Neural progenitor cell (in vitro differentiated cells): ENCODE data around the gene ZNF710. TPM values are rescaled to one million over a fixed set of nuclear protein-coding genes. Genes with fewer than 3 reads are reported as not detected.

Experiments used
- DNase-seq: peaks from one replicate; pipeline ENCODE4 v3.0.0-alpha.2; 2016; ENCODE audit warnings: low spot score
- H2AFZ ChIP-seq: fragments of 200-600 bp; sonication (generic); replicated peaks from 2 replicates; pipeline ENCODE4 v1.6.1; 2016; ENCODE audit warnings: antibody characterized with exemption
- H3F3A ChIP-seq: fragments of 200-600 bp; sonication (generic); 2 replicates; pipeline ENCODE4 v1.6.1; 2016; ENCODE audit warnings: antibody characterized with exemption, low read depth
- H3K27ac ChIP-seq: fragments of 200-600 bp; sonication (generic); 2 replicates; pipeline ENCODE4 v1.5.1; 2016; ENCODE audit warnings: mild to moderate bottlenecking
- H3K27me3 ChIP-seq: fragments of 200-600 bp; sonication (generic); 2 replicates; pipeline ENCODE4 v1.6.1; 2016; ENCODE audit warnings: mild to moderate bottlenecking, moderate library complexity
- H3K36me3 ChIP-seq: fragments of 200-600 bp; sonication (generic); 2 replicates; pipeline ENCODE4 v1.5.1; 2016
- H3K4me1 ChIP-seq: fragments of 200-600 bp; sonication (generic); 2 replicates; pipeline ENCODE4 v1.6.1; 2016; ENCODE audit warnings: mixed run types
- H3K4me2 ChIP-seq: fragments of 200-600 bp; sonication (generic); 2 replicates; pipeline ENCODE4 v1.6.1; 2016
- H3K4me3 ChIP-seq: fragments of 200-600 bp; sonication (generic); 2 replicates; pipeline ENCODE4 v1.5.1; 2016
- H3K79me2 ChIP-seq: fragments of 200-600 bp; sonication (generic); 2 replicates; pipeline ENCODE4 v1.6.1; 2016; ENCODE audit warnings: low read depth
- H3K9ac ChIP-seq: fragments of 200-600 bp; sonication (generic); 2 replicates; pipeline ENCODE4 v1.6.1; 2016
- H3K9me3 ChIP-seq: fragments of 200-600 bp; sonication (generic); 2 replicates; pipeline ENCODE4 v1.5.1; 2016; ENCODE audit warnings: low read depth
- H4K20me1 ChIP-seq: fragments of 200-600 bp; sonication (generic); 2 replicates; pipeline ENCODE4 v1.6.1; 2016; ENCODE audit warnings: low read depth
- H3K27ac Mint-ChIP-seq: 3 replicates; pipeline ENCODE4 v1.8.0; 2021; ENCODE audit warnings: mixed read lengths
- H3K27me3 Mint-ChIP-seq: 2 replicates; pipeline ENCODE4 v1.8.0; 2022; ENCODE audit warnings: low read depth, mild to moderate bottlenecking, inconsistent platforms, moderate library complexity, mixed read lengths; ENCODE audit not compliant: insufficient read depth
- H3K36me3 Mint-ChIP-seq: 3 replicates; pipeline ENCODE4 v1.8.0; 2021; ENCODE audit warnings: mixed read lengths
- H3K4me1 Mint-ChIP-seq: 3 replicates; pipeline ENCODE4 v1.8.0; 2021; ENCODE audit warnings: mixed read lengths
- H3K4me3 Mint-ChIP-seq: 3 replicates; pipeline ENCODE4 v1.8.0; 2021; ENCODE audit warnings: mild to moderate bottlenecking, moderate library complexity, mixed read lengths
- H3K9me3 Mint-ChIP-seq: 3 replicates; pipeline ENCODE4 v1.8.0; 2020; ENCODE audit warnings: mixed read lengths
- EZH2 ChIP-seq: fragments of 200-600 bp; sonication (generic); IDR thresholded peaks from 2 replicates; pipeline ENCODE4 v1.6.1; 2017; ENCODE audit warnings: antibody characterized with exemption, mild to moderate bottlenecking, moderate library complexity
- EZH2phosphoT487 ChIP-seq: fragments of 200-600 bp; sonication (generic); IDR thresholded peaks from 2 replicates; pipeline ENCODE4 v1.6.1; 2017; ENCODE audit warnings: antibody characterized with exemption
- total RNA-seq: library from RNA; depleted of rRNA; stranded (reverse); fragments of >200 nt; gene quantifications from 2 replicates; pipeline ENCODE4 v1.2.3, GENCODE V29; 2015; ENCODE audit warnings: low replicate concordance
- TF ChIP-seq, protein P1 (sequence below): fragments of 200-600 bp; sonication (generic); IDR thresholded peaks from 2 replicates; pipeline ENCODE4 v1.5.1; 2017; ENCODE audit warnings: antibody characterized with exemption, mild to moderate bottlenecking

ZNF710 gene
- total RNA-seq, 1 donor from 2014 or later, result 14.9 TPM

DNA sequence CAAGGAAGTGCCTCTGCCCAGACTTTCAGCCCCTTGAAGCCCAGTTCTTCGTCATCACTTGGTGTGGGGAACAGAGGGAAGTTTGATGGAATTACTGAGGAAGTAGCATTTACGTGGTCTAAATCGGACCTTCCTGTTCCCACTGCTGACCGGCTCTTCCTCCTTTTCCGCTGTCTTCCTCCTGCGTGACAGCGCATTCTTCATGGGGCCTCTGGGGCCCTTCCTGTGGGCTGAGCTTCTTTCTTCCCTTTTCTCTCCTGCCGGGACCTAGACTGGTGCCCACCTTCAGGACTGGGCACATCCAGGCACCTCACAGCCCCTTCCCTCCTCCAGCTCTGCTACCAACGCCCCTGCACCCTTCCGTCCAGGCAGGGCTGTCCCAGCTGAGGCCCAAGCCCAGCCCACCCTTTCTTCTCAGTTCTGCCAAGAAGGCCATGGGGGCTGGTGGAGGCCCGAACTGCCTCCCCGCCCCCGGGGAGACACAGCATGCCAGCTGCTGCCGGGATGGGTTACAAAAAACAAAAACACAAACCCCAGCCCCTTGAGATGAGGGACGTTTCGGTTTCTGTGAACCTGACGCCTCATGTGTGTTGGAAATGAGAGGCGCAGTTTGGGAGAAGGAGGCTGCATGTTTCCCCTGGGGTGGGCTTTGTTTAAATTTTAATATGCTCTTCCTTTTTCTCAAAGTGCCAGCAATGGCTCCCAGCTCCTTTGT lies 19.1 kb downstream of the ZNF710 start:
- H3K27me3 Mint-ChIP-seq, result peaks cover 2% of the 10 kb centered on the region
- DNase-seq, result no peak
- TF ChIP-seq, protein P1, sequence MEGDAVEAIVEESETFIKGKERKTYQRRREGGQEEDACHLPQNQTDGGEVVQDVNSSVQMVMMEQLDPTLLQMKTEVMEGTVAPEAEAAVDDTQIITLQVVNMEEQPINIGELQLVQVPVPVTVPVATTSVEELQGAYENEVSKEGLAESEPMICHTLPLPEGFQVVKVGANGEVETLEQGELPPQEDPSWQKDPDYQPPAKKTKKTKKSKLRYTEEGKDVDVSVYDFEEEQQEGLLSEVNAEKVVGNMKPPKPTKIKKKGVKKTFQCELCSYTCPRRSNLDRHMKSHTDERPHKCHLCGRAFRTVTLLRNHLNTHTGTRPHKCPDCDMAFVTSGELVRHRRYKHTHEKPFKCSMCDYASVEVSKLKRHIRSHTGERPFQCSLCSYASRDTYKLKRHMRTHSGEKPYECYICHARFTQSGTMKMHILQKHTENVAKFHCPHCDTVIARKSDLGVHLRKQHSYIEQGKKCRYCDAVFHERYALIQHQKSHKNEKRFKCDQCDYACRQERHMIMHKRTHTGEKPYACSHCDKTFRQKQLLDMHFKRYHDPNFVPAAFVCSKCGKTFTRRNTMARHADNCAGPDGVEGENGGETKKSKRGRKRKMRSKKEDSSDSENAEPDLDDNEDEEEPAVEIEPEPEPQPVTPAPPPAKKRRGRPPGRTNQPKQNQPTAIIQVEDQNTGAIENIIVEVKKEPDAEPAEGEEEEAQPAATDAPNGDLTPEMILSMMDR, result no peak
- TF ChIP-seq EZH2 (no peak), EZH2phosphoT487 (no peak)
- Histone ChIP-seq H3K36me3 (no peaks in the 10 kb centered on the region), H4K20me1 (peaks cover 92% of the 10 kb centered on the region), H3K4me2 (peak overlapping the region; percentile 41), H3K9me3 (no peaks in the 10 kb centered on the region), H3K27ac (no peak overlapping the region), H3F3A (peaks cover 7% of the 10 kb centered on the region), H3K4me1 (peaks cover 26% of the 10 kb centered on the region), H2AFZ (no peak overlapping the region), H3K9ac (no peak overlapping the region), H3K27me3 (no peaks in the 10 kb centered on the region), H3K79me2 (peaks cover 88% of the 10 kb centered on the region), H3K4me3 (no peak overlapping the region)
- peaks cover 3% of the 10 kb centered on the region for H3K36me3 Mint-ChIP-seq
- peaks cover 32% of the 10 kb centered on the region for H3K4me1 Mint-ChIP-seq
- H3K9me3 Mint-ChIP-seq, result no peaks in the 10 kb centered on the region
- H3K4me3 Mint-ChIP-seq, result no peak overlapping the region
- H3K27ac Mint-ChIP-seq, result peak overlapping the region; percentile 83

DNA sequence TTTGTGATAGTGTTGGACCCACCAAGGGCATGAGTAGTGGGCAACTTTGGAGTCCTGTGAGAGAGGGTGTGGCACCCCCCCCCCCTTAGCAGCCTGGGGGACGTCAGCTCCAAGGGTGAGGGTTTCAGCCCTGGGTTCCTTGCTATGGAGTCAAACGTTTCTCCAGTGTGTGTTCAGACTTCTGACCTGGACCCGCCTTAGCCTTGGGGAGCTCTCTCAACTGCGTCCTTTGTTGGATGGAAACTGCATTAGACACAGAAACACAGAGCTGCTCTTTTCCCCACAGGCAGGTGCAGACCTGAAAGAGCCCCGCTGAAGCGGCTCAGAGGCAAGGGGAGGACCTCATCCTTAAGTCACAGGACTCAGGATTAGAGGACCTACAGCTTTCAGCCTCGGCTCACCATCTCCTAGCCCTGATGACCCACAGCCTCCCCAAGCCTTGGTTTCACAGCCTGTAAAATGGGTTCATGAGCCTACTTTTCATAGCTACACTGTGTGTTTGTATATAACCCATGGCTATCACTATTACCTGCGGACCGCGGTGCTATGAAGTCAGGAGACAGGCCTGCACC lies 19.9 kb downstream of the ZNF710 start:
- H3K27ac Mint-ChIP-seq, result no peak overlapping the region

DNA sequence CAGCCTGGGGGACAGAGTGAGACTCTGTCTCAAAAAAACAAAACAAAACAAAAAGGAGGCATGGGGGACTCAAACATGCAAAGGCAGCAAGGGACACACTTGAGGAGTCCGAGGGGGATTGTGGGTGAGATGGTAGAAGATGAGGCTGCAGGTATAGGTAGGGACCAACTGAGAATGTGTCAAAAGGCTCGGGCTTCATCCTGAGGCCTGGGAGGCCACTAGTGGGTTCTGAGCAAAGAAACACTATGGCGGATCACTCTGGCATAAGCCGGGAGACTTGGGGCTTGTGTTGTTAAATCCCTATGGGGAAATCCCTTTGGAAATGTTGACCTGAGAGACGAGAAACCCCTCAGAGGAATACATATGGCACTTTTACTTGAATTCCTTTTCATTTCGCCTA lies 21.2 kb downstream of the ZNF710 start:
- Histone ChIP-seq H4K20me1 (peaks cover 75% of the 10 kb centered on the region), H3K9ac (no peak overlapping the region), H3K9me3 (no peaks in the 10 kb centered on the region), H3K4me1 (peaks cover 21% of the 10 kb centered on the region), H3K79me2 (peaks cover 88% of the 10 kb centered on the region), H2AFZ (no peak overlapping the region), H3K4me3 (no peak overlapping the region), H3K4me2 (no peak overlapping the region), H3K27ac (no peak overlapping the region), H3K36me3 (no peaks in the 10 kb centered on the region), H3K27me3 (no peaks in the 10 kb centered on the region), H3F3A (no peaks in the 10 kb centered on the region)
- Mint-ChIP-seq H3K4me1 (peaks cover 26% of the 10 kb centered on the region), H3K36me3 (peaks cover 1% of the 10 kb centered on the region), H3K27ac (no peak overlapping the region), H3K27me3 (no peaks in the 10 kb centered on the region), H3K4me3 (no peak overlapping the region), H3K9me3 (no peaks in the 10 kb centered on the region)
- no peak for TF ChIP-seq EZH2phosphoT487
- TF ChIP-seq, protein P1, result no peak
- TF ChIP-seq EZH2, result no peak
- DNase-seq, result no peak

More for the DNA sequence above, 19.9 kb downstream of the ZNF710 start:
- H3K4me1 Mint-ChIP-seq, result peaks cover 32% of the 10 kb centered on the region
- no peak for TF ChIP-seq EZH2
- TF ChIP-seq EZH2phosphoT487, result no peak
- TF ChIP-seq, protein P1, result no peak
- no peak for DNase-seq
- no peaks in the 10 kb centered on the region for H3K27me3 Mint-ChIP-seq
- H2AFZ ChIP-seq, result no peak overlapping the region
- H3K27ac ChIP-seq, result no peak overlapping the region
- no peaks in the 10 kb centered on the region for H3K36me3 ChIP-seq
- H3K4me2 ChIP-seq, result no peak overlapping the region
- H4K20me1 ChIP-seq, result peaks cover 88% of the 10 kb centered on the region
- peaks cover 26% of the 10 kb centered on the region for H3K4me1 ChIP-seq
- H3K4me3 Mint-ChIP-seq, result no peak overlapping the region
- peaks cover 1% of the 10 kb centered on the region for H3K36me3 Mint-ChIP-seq
- H3K9me3 Mint-ChIP-seq, result no peaks in the 10 kb centered on the region
- H3K79me2 ChIP-seq, result peaks cover 88% of the 10 kb centered on the region
- H3F3A ChIP-seq, result peaks cover 7% of the 10 kb centered on the region
- H3K4me3 ChIP-seq, result no peak overlapping the region
- no peaks in the 10 kb centered on the region for H3K27me3 ChIP-seq
- H3K9me3 ChIP-seq, result no peaks in the 10 kb centered on the region
- no peak overlapping the region for H3K9ac ChIP-seq
